Measurements from ENCODE around the gene SVBP.

Gene SVBP

GRCh38 chr1:42835422-42835821 is 18.2 kb upstream of the SVBP start:
- H3K27ac Mint-ChIP-seq (ENCODE audit: low read depth) = no peak overlapping the region
- ATAC-seq (replicated peaks; ENCODE audit: extremely low read depth, poor library complexity, severe bottlenecking) = no peak

GRCh38 chr1:42834803-42835202 is 17.6 kb upstream of the SVBP start:
- H3K4me3 Mint-ChIP-seq = no peak overlapping the region
- DNase-seq (ENCODE audit: low spot score in 2 of 2) (no peak), ATAC-seq (replicated peaks; ENCODE audit: extremely low read depth, poor library complexity, severe bottlenecking) (no peak)
- H3K36me3 Mint-ChIP-seq (ENCODE audit: insufficient read depth) = peaks cover 1% of the 10 kb centered on the region
- no peaks in the 10 kb centered on the region for H3K27me3 Mint-ChIP-seq
- no peak overlapping the region for H3K27ac Mint-ChIP-seq (ENCODE audit: low read depth)
- no peaks in the 10 kb centered on the region for H3K9me3 Mint-ChIP-seq
- H3K4me1 Mint-ChIP-seq = no peaks in the 10 kb centered on the region

More at GRCh38 chr1:42835422-42835821, 18.2 kb upstream of the SVBP start:
- H3K27me3 Mint-ChIP-seq = no peaks in the 10 kb centered on the region
- no peak overlapping the region for H3K4me3 Mint-ChIP-seq
- H3K4me1 Mint-ChIP-seq = no peaks in the 10 kb centered on the region
- no peaks in the 10 kb centered on the region for H3K9me3 Mint-ChIP-seq
- no peak for DNase-seq (ENCODE audit: low spot score in 2 of 2)
- peaks cover 1% of the 10 kb centered on the region for H3K36me3 Mint-ChIP-seq (ENCODE audit: insufficient read depth)

- ATAC-seq (replicated peaks; ENCODE audit: extremely low read depth, poor library complexity, severe bottlenecking) (no peak), DNase-seq (ENCODE audit: low spot score in 2 of 2) (no peak)
- Mint-ChIP-seq H3K9me3 (no peaks in the 10 kb centered on the region), H3K27me3 (no peaks in the 10 kb centered on the region), H3K4me3 (no peak overlapping the region), H3K4me1 (no peaks in the 10 kb centered on the region), H3K36me3 (ENCODE audit: insufficient read depth) (peaks cover 1% of the 10 kb centered on the region), H3K27ac (ENCODE audit: low read depth) (no peak overlapping the region)
These were observed 16.8 kb upstream of the SVBP start for GRCh38 chr1:42833981-42834380.

- DNase-seq (ENCODE audit: low spot score in 2 of 2) (no peak), ATAC-seq (replicated peaks; ENCODE audit: extremely low read depth, poor library complexity, severe bottlenecking) (no peak)
- H3K4me1 Mint-ChIP-seq = no peaks in the 10 kb centered on the region
- H3K27me3 Mint-ChIP-seq = no peaks in the 10 kb centered on the region
- H3K27ac Mint-ChIP-seq (ENCODE audit: low read depth) = no peak overlapping the region
- H3K36me3 Mint-ChIP-seq (ENCODE audit: insufficient read depth) = peaks cover 3% of the 10 kb centered on the region
- no peak overlapping the region for H3K4me3 Mint-ChIP-seq
- no peaks in the 10 kb centered on the region for H3K9me3 Mint-ChIP-seq
These were observed 15.5 kb upstream of the SVBP start for GRCh38 chr1:42832641-42833240.

GRCh38 chr1:42831273-42831672 is 14.1 kb upstream of the SVBP start:
- no peak for DNase-seq (ENCODE audit: low spot score in 2 of 2)
- Mint-ChIP-seq H3K4me3 (no peak overlapping the region), H3K9me3 (no peaks in the 10 kb centered on the region), H3K27ac (ENCODE audit: low read depth) (no peak overlapping the region), H3K27me3 (no peaks in the 10 kb centered on the region), H3K4me1 (no peaks in the 10 kb centered on the region), H3K36me3 (ENCODE audit: insufficient read depth) (peaks cover 3% of the 10 kb centered on the region)
- ATAC-seq (replicated peaks; ENCODE audit: extremely low read depth, poor library complexity, severe bottlenecking) = no peak

- DNase-seq (ENCODE audit: low spot score in 2 of 2) = no peak
- Mint-ChIP-seq H3K27ac (ENCODE audit: low read depth) (no peak overlapping the region), H3K4me1 (no peaks in the 10 kb centered on the region), H3K27me3 (no peaks in the 10 kb centered on the region), H3K9me3 (no peaks in the 10 kb centered on the region), H3K36me3 (ENCODE audit: insufficient read depth) (peaks cover 3% of the 10 kb centered on the region), H3K4me3 (no peak overlapping the region)
- ATAC-seq (replicated peaks; ENCODE audit: extremely low read depth, poor library complexity, severe bottlenecking) = no peak
These were observed 13.4 kb upstream of the SVBP start for GRCh38 chr1:42830631-42831030.

GRCh38 chr1:42825036-42825851 is 8.0 kb upstream of the SVBP start:
- ATAC-seq (replicated peaks; ENCODE audit: extremely low read depth, poor library complexity, severe bottlenecking) (no peak), DNase-seq (ENCODE audit: low spot score in 2 of 2) (no peak)
- peaks cover 6% of the 10 kb centered on the region for H3K36me3 Mint-ChIP-seq (ENCODE audit: insufficient read depth)
- no peak overlapping the region for H3K4me3 Mint-ChIP-seq
- H3K4me1 Mint-ChIP-seq = no peaks in the 10 kb centered on the region
- no peaks in the 10 kb centered on the region for H3K9me3 Mint-ChIP-seq
- H3K27me3 Mint-ChIP-seq = no peaks in the 10 kb centered on the region
- H3K27ac Mint-ChIP-seq (ENCODE audit: low read depth) = no peak overlapping the region

- no peaks in the 10 kb centered on the region for H3K9me3 Mint-ChIP-seq
- no peaks in the 10 kb centered on the region for H3K27me3 Mint-ChIP-seq
- peaks cover 6% of the 10 kb centered on the region for H3K36me3 Mint-ChIP-seq (ENCODE audit: insufficient read depth)
- H3K4me3 Mint-ChIP-seq = no peak overlapping the region
- ATAC-seq (replicated peaks; ENCODE audit: extremely low read depth, poor library complexity, severe bottlenecking) (no peak), DNase-seq (ENCODE audit: low spot score in 2 of 2) (no peak)
- peaks cover 4% of the 10 kb centered on the region for H3K4me1 Mint-ChIP-seq
- no peak overlapping the region for H3K27ac Mint-ChIP-seq (ENCODE audit: low read depth)
These were observed 7.4 kb upstream of the SVBP start for GRCh38 chr1:42824481-42825035.

- DNase-seq (ENCODE audit: low spot score in 2 of 2) = no peak
- H3K4me1 Mint-ChIP-seq = peaks cover 4% of the 10 kb centered on the region
- H3K4me3 Mint-ChIP-seq = no peak overlapping the region
- H3K27me3 Mint-ChIP-seq = no peaks in the 10 kb centered on the region
- no peaks in the 10 kb centered on the region for H3K9me3 Mint-ChIP-seq
- no peak overlapping the region for H3K27ac Mint-ChIP-seq (ENCODE audit: low read depth)
- peaks cover 4% of the 10 kb centered on the region for H3K36me3 Mint-ChIP-seq (ENCODE audit: insufficient read depth)
- no peak for ATAC-seq (replicated peaks; ENCODE audit: extremely low read depth, poor library complexity, severe bottlenecking)
These were observed 5.7 kb upstream of the SVBP start for GRCh38 chr1:42822800-42823392.

GRCh38 chr1:42821690-42822089 is 4.5 kb upstream of the SVBP start:
- no peak overlapping the region for H3K27ac Mint-ChIP-seq (ENCODE audit: low read depth)
- no peaks in the 10 kb centered on the region for H3K27me3 Mint-ChIP-seq
- no peak overlapping the region for H3K4me3 Mint-ChIP-seq
- ATAC-seq (replicated peaks; ENCODE audit: extremely low read depth, poor library complexity, severe bottlenecking) (no peak), DNase-seq (ENCODE audit: low spot score in 2 of 2) (no peak)
- H3K9me3 Mint-ChIP-seq = no peaks in the 10 kb centered on the region
- H3K4me1 Mint-ChIP-seq = peaks cover 10% of the 10 kb centered on the region
- H3K36me3 Mint-ChIP-seq (ENCODE audit: insufficient read depth) = peaks cover 5% of the 10 kb centered on the region

- no peak overlapping the region for H3K4me3 Mint-ChIP-seq
- H3K27ac Mint-ChIP-seq (ENCODE audit: low read depth) = no peak overlapping the region
These were observed 3.6 kb upstream of the SVBP start for GRCh38 chr1:42820813-42821212.

GRCh38 chr1:42817976-42818375 is 779 bp upstream of the SVBP start:
- peaks cover 22% of the 10 kb centered on the region for H3K4me1 Mint-ChIP-seq
- H3K9me3 Mint-ChIP-seq = no peaks in the 10 kb centered on the region
- DNase-seq (ENCODE audit: low spot score in 2 of 2) (no peak), ATAC-seq (replicated peaks; ENCODE audit: extremely low read depth, poor library complexity, severe bottlenecking) (no peak)
- H3K36me3 Mint-ChIP-seq (ENCODE audit: insufficient read depth) = peaks cover 6% of the 10 kb centered on the region
- H3K4me3 Mint-ChIP-seq = peak overlapping the region; percentile 82
- H3K27me3 Mint-ChIP-seq = no peaks in the 10 kb centered on the region
- H3K27ac Mint-ChIP-seq (ENCODE audit: low read depth) = no peak overlapping the region

More at GRCh38 chr1:42820813-42821212, 3.6 kb upstream of the SVBP start:
- no peaks in the 10 kb centered on the region for H3K27me3 Mint-ChIP-seq
- ATAC-seq (replicated peaks; ENCODE audit: extremely low read depth, poor library complexity, severe bottlenecking) (no peak), DNase-seq (ENCODE audit: low spot score in 2 of 2) (no peak)
- H3K4me1 Mint-ChIP-seq = peaks cover 19% of the 10 kb centered on the region
- H3K36me3 Mint-ChIP-seq (ENCODE audit: insufficient read depth) = peaks cover 8% of the 10 kb centered on the region
- no peaks in the 10 kb centered on the region for H3K9me3 Mint-ChIP-seq

- Mint-ChIP-seq H3K9me3 (no peaks in the 10 kb centered on the region), H3K4me3 (peak overlapping the region; percentile 82), H3K4me1 (peaks cover 22% of the 10 kb centered on the region), H3K27ac (ENCODE audit: low read depth) (no peak overlapping the region), H3K36me3 (ENCODE audit: insufficient read depth) (peaks cover 6% of the 10 kb centered on the region), H3K27me3 (no peaks in the 10 kb centered on the region)
- ATAC-seq (replicated peaks; ENCODE audit: extremely low read depth, poor library complexity, severe bottlenecking) = no peak
- DNase-seq (ENCODE audit: low spot score in 2 of 2) = no peak
These were observed 207 bp upstream of the SVBP start for GRCh38 chr1:42817440-42817767.

All from central memory CD8-positive, alpha-beta T cell (primary cell).